ENCODE measurements around the gene PLA1A.

Gene PLA1A

GRCh38 chr3:119639494-119640350, 42.0 kb downstream of the PLA1A start:
- DNase-seq = no peak

- DNase-seq = no peak
Measured at GRCh38 chr3:119641416-119641815, 43.7 kb downstream of the PLA1A start.

GRCh38 chr3:119642746-119643473, 45.2 kb downstream of the PLA1A start:
- DNase-seq = no peak

GRCh38 chr3:119643528-119643927, 45.8 kb downstream of the PLA1A start:
- DNase-seq = no peak

- DNase-seq = no peak
Measured at GRCh38 chr3:119644481-119644880, 46.8 kb downstream of the PLA1A start.

GRCh38 chr3:119645813-119646212, 48.1 kb downstream of the PLA1A start:
- DNase-seq = no peak

- DNase-seq = no peak
Measured at GRCh38 chr3:119647171-119647570, 49.5 kb downstream of the PLA1A start.

GRCh38 chr3:119647843-119648575, 50.3 kb downstream of the PLA1A start:
- DNase-seq = no peak

- no peak for DNase-seq
Measured at GRCh38 chr3:119649761-119650160, 52.1 kb downstream of the PLA1A start.

GRCh38 chr3:119652306-119653033, 54.8 kb downstream of the PLA1A start:
- DNase-seq = no peak

- DNase-seq = no peak
Measured at GRCh38 chr3:119653876-119654275, 56.2 kb downstream of the PLA1A start.

- no peak for DNase-seq
Measured at GRCh38 chr3:119657887-119658702, 60.4 kb downstream of the PLA1A start.

GRCh38 chr3:119658994-119659393, 61.3 kb downstream of the PLA1A start:
- no peak for DNase-seq

GRCh38 chr3:119659606-119660291, 62.1 kb downstream of the PLA1A start:
- no peak for DNase-seq

- no peak for DNase-seq
Measured at GRCh38 chr3:119660474-119661440, 63.1 kb downstream of the PLA1A start, which contains the start of gene POPDC2. POPDC2 (minus strand) TSS chr3:119660589; CDS start chr3:119660423, 166 bp downstream.

GRCh38 chr3:119662604-119663373, 65.1 kb downstream of the PLA1A start:
- DNase-seq = no peak

- no peak for DNase-seq
Measured at GRCh38 chr3:119663885-119664284, 66.2 kb downstream of the PLA1A start.

- DNase-seq = no peak
Measured at GRCh38 chr3:119664370-119664769, 66.7 kb downstream of the PLA1A start.

GRCh38 chr3:119664850-119665379, 67.2 kb downstream of the PLA1A start:
- no peak for DNase-seq
